PC-3 (cell line): Measurements from ENCODE around the gene CD164L2. TPM values are rescaled to one million over a fixed set of nuclear protein-coding genes. Genes with fewer than 3 reads are reported as not detected.

Source experiments
- ATAC-seq: fragments of 200-7000 bp; cut with Tn5 transposase; 2 replicates; pipeline ENCODE4 v1.9.1; 2020; ENCODE audit warnings: mild to moderate bottlenecking, moderate library complexity
- BruUV-seq: library from RNA; stranded (reverse); fragments of 400-500 nt; replicated peaks from 2 replicates; lab custom pipeline; 2021; lab: Mats Ljungman, UMichigan
- CTCF ChIA-PET: fragments of 300-600 bp; sonication (Branson Sonifier 250); formaldehyde crosslinking; loops from one replicate; lab custom pipeline; 2022; ENCODE audit warnings: antibody characterized with exemption; lab: Charles Lee
- POLR2A ChIA-PET: fragments of 300-600 bp; sonication (Branson Sonifier 250); formaldehyde crosslinking; loops from one replicate; lab custom pipeline; 2022; ENCODE audit warnings: antibody characterized with exemption; ENCODE audit not compliant: unreplicated experiment; lab: Charles Lee
- DNase-seq: peaks from one replicate; pipeline ENCODE4 v3.0.0-alpha.2; 2015
- H2AFZ ChIP-seq: fragments of 300-600 bp; sonication (generic); 2 replicates; pipeline ENCODE4 v1.6.0; 2016; ENCODE audit warnings: antibody characterized with exemption, low read length
- H3F3A ChIP-seq: fragments of 300-600 bp; sonication (generic); one replicate; pipeline ENCODE4 v1.6.0; 2017; ENCODE audit warnings: antibody characterized with exemption, low read length, control low read depth, mild to moderate bottlenecking; ENCODE audit not compliant: unreplicated experiment
- H3K27ac ChIP-seq: fragments of 300-600 bp; sonication (generic); 2 replicates; pipeline ENCODE4 v1.5.1; 2016; ENCODE audit warnings: mild to moderate bottlenecking, low read length
- H3K27me3 ChIP-seq: fragments of 300-600 bp; sonication (generic); 2 replicates; pipeline ENCODE4 v1.6.1; 2016; ENCODE audit warnings: low read length, mixed read lengths
- H3K36me3 ChIP-seq: fragments of 300-600 bp; sonication (generic); 2 replicates; pipeline ENCODE4 v1.6.1; 2016; ENCODE audit warnings: low read depth, mixed run types, low read length, mixed read lengths
- H3K4me1 ChIP-seq: fragments of 300-600 bp; sonication (generic); 2 replicates; pipeline ENCODE4 v1.5.1; 2016; ENCODE audit warnings: low read length; ENCODE audit not compliant: insufficient read depth
- H3K4me2 ChIP-seq: fragments of 300-600 bp; sonication (generic); 2 replicates; pipeline ENCODE4 v1.6.0; 2016; ENCODE audit warnings: low read length
- H3K4me3 ChIP-seq: fragments of 300-600 bp; sonication (generic); 2 replicates; pipeline ENCODE4 v1.5.1; 2016; ENCODE audit warnings: mild to moderate bottlenecking, low read length, mixed read lengths
- H3K79me2 ChIP-seq: fragments of 300-600 bp; sonication (generic); 2 replicates; pipeline ENCODE4 v1.6.1; 2017; ENCODE audit warnings: low read length, mixed read lengths
- H3K9ac ChIP-seq: fragments of 300-600 bp; sonication (generic); 2 replicates; pipeline ENCODE4 v1.6.0; 2016; ENCODE audit warnings: mild to moderate bottlenecking, low read length
- H3K9me2 ChIP-seq: fragments of 300-600 bp; sonication (generic); replicated peaks from 2 replicates; pipeline ENCODE4 v1.6.1; 2016; ENCODE audit warnings: mixed run types, low read length, mixed read lengths
- H3K9me3 ChIP-seq: fragments of 300-600 bp; sonication (generic); 2 replicates; pipeline ENCODE4 v1.6.1; 2016; ENCODE audit warnings: low read length, mixed read lengths
- H4K20me1 ChIP-seq: fragments of 300-600 bp; sonication (generic); 2 replicates; pipeline ENCODE4 v1.6.1; 2016; ENCODE audit warnings: low read length, mixed read lengths
- CTCF ChIP-seq: fragments of 300-600 bp; sonication (generic); conservative IDR thresholded peaks from 2 replicates; pipeline ENCODE4 v1.5.1; 2017; ENCODE audit warnings: antibody characterized with exemption, low read depth, mild to moderate bottlenecking, low read length
- EZH2 ChIP-seq: fragments of 300-600 bp; sonication (generic); IDR thresholded peaks from one replicate; pipeline ENCODE4 v1.6.1; 2017; ENCODE audit warnings: antibody characterized with exemption, mild to moderate bottlenecking, low read length; ENCODE audit not compliant: unreplicated experiment
- EZH2phosphoT487 ChIP-seq: fragments of 300-600 bp; sonication (generic); IDR thresholded peaks from 2 replicates; pipeline ENCODE4 v1.6.1; 2018; ENCODE audit warnings: mild to moderate bottlenecking, antibody characterized with exemption, low read length, borderline replicate concordance
- intact Hi-C: fragments of 100-400 bp; cut with micrococcal nuclease; formaldehyde crosslinking; loops from 2 replicates; pipeline ENCODE4 v1.9.0; 2023
- total RNA-seq: library from RNA; depleted of rRNA; stranded (reverse); fragments of >200 nt; gene quantifications from 2 replicates; pipeline ENCODE4 v1.2.3, GENCODE V29; 2014

Gene CD164L2
- total RNA-seq, 1 experiment from 2014 or later, result 0.47 TPM

- intact Hi-C loops, result loop anchor here (5.0 kb wide), 1 partner anchor 260 kb away; no protein-coding TSS in a partner anchor
- Histone ChIP-seq H3K27ac (no peak overlapping the region), H3F3A (no peaks in the 10 kb centered on the region), H3K9me3 (no peaks in the 10 kb centered on the region), H3K27me3 (no peaks in the 10 kb centered on the region), H3K4me3 (no peak overlapping the region), H3K79me2 (no peaks in the 10 kb centered on the region), H3K9ac (no peak overlapping the region), H3K9me2 (no peaks in the 10 kb centered on the region), H2AFZ (no peak overlapping the region), H3K4me1 (peaks cover 3% of the 10 kb centered on the region; the same call in 1 of the 2 replicates), H3K4me2 (no peak overlapping the region), H4K20me1 (no peaks in the 10 kb centered on the region), H3K36me3 (peaks cover 2% of the 10 kb centered on the region)
- ATAC-seq, result peak; percentile 17
- peak; percentile 57 for TF ChIP-seq CTCF
- TF ChIP-seq EZH2, result no peak
- ChIA-PET CTCF (no interaction called here), POLR2A (no interaction called here)
- peak; percentile 53 for DNase-seq
- no TSS peak for BruUV-seq
Measured at GRCh38 chr1:27402349-27402754, 19.2 kb upstream of the CD164L2 start.

GRCh38 chr1:27400963-27401341 is 17.8 kb upstream of the CD164L2 start:
- intact Hi-C loops, result loop anchor here (5.0 kb wide), 1 partner anchor 261 kb away; no protein-coding TSS in a partner anchor
- TF ChIP-seq EZH2phosphoT487 (no peak), CTCF (no peak), EZH2 (no peak)
- H3K27ac ChIP-seq, result no peak overlapping the region
- no peak overlapping the region for H3K4me3 ChIP-seq
- H3K9me3 ChIP-seq, result no peaks in the 10 kb centered on the region
- H4K20me1 ChIP-seq, result no peaks in the 10 kb centered on the region
- H3K9me2 ChIP-seq, result no peaks in the 10 kb centered on the region
- ChIA-PET CTCF (no interaction called here), POLR2A (no interaction called here)
- DNase-seq, result no peak
- H3K36me3 ChIP-seq, result no peaks in the 10 kb centered on the region
- no peaks in the 10 kb centered on the region for H3F3A ChIP-seq
- H3K4me1 ChIP-seq, result peaks cover 3% of the 10 kb centered on the region; the same call in 1 of the 2 replicates
- H3K79me2 ChIP-seq, result no peaks in the 10 kb centered on the region
- H3K4me2 ChIP-seq, result no peak overlapping the region
- ATAC-seq, result no peak
- H3K27me3 ChIP-seq, result no peaks in the 10 kb centered on the region
- H2AFZ ChIP-seq, result no peak overlapping the region
- BruUV-seq, result no TSS peak
- H3K9ac ChIP-seq, result no peak overlapping the region

- Histone ChIP-seq H3K4me3 (no peak overlapping the region), H3F3A (no peaks in the 10 kb centered on the region), H3K4me2 (no peak overlapping the region), H3K79me2 (no peaks in the 10 kb centered on the region), H3K9me3 (no peaks in the 10 kb centered on the region), H3K9ac (no peak overlapping the region), H3K36me3 (no peaks in the 10 kb centered on the region), H2AFZ (no peak overlapping the region), H3K9me2 (no peaks in the 10 kb centered on the region), H3K27me3 (no peaks in the 10 kb centered on the region), H4K20me1 (no peaks in the 10 kb centered on the region), H3K27ac (no peak overlapping the region), H3K4me1 (peaks cover 3% of the 10 kb centered on the region; the same call in 1 of the 2 replicates)
- peak; percentile 37 for ATAC-seq
- POLR2A ChIA-PET, result no interaction called here
- intact Hi-C loops, result loop anchor here (5.0 kb wide), 1 partner anchor 262 kb away; no protein-coding TSS in a partner anchor
- TF ChIP-seq EZH2phosphoT487 (no peak), EZH2 (no peak), CTCF (no peak)
- BruUV-seq, result no TSS peak
- CTCF ChIA-PET, result no interaction called here
- DNase-seq, result peak; percentile 21
Measured at GRCh38 chr1:27400082-27400962, 17.2 kb upstream of the CD164L2 start.
